AG09309 (cell line): Measurements from ENCODE around the gene STRIP1.

ENCODE experiments used
- DNase-seq: peaks from one replicate; pipeline ENCODE4 v3.0.0-alpha.2; 2010; ENCODE audit warnings: low read depth
- H3K4me3 ChIP-seq: 2 replicates; pipeline ENCODE4 v1.5.1; 2011; ENCODE audit warnings: mild to moderate bottlenecking, low read depth, low read length, moderate library complexity; ENCODE audit not compliant: control insufficient read depth
- CTCF ChIP-seq: IDR thresholded peaks from 2 replicates; pipeline ENCODE4 v1.5.1; 2011; ENCODE audit warnings: mild to moderate bottlenecking, low read depth, low read length, inconsistent platforms; ENCODE audit not compliant: insufficient read depth, control insufficient read depth; ENCODE audit errors: missing control alignments

STRIP1 gene

GRCh38 chr1:110060034-110060661, 25.7 kb downstream of the STRIP1 start:
- DNase-seq: no peak
- peak; percentile 85 for TF ChIP-seq CTCF
- H3K4me3 ChIP-seq: no peak overlapping the region

- DNase-seq: no peak
- TF ChIP-seq CTCF: no peak
- H3K4me3 ChIP-seq: no peak overlapping the region
These were observed 26.2 kb downstream of the STRIP1 start for GRCh38 chr1:110060662-110061060.

GRCh38 chr1:110061341-110061740, 26.9 kb downstream of the STRIP1 start:
- TF ChIP-seq CTCF: no peak
- H3K4me3 ChIP-seq: no peak overlapping the region
- DNase-seq: no peak

- TF ChIP-seq CTCF: no peak
- H3K4me3 ChIP-seq: no peak overlapping the region
- no peak for DNase-seq
These were observed 28.2 kb downstream of the STRIP1 start for GRCh38 chr1:110062612-110063011.

GRCh38 chr1:110063781-110064180, 29.4 kb downstream of the STRIP1 start:
- TF ChIP-seq CTCF: no peak
- H3K4me3 ChIP-seq: no peak overlapping the region
- no peak for DNase-seq

GRCh38 chr1:110064576-110065337, 30.3 kb downstream of the STRIP1 start:
- no peak for DNase-seq
- no peak overlapping the region for H3K4me3 ChIP-seq
- no peak for TF ChIP-seq CTCF
